ENCODE results near the gene SULT1C2.

The SULT1C2 gene

GRCh38 chr2:108260773-108261172 is 27.9 kb upstream of the SULT1C2 start:
- Histone ChIP-seq H3K4me3 (ENCODE audit: low read length, poor library complexity, severe bottlenecking) (no peak overlapping the region), H3K36me3 (ENCODE audit: insufficient read depth, low read length) (no peaks in the 10 kb centered on the region), H3K9me2 (replicated peaks; ENCODE audit: low read depth, low read length) (no peaks in the 10 kb centered on the region), H3K4me1 (ENCODE audit: insufficient read depth, low read length, poor library complexity, severe bottlenecking) (no peaks in the 10 kb centered on the region), H3K4me2 (ENCODE audit: low read depth, low read length, poor library complexity, severe bottlenecking) (no peak overlapping the region), H3K9ac (ENCODE audit: low read depth, low read length, poor library complexity, severe bottlenecking) (no peak overlapping the region), H4K20me1 (ENCODE audit: insufficient read depth, low read length, poor library complexity, severe bottlenecking) (no peaks in the 10 kb centered on the region), H3K27me3 (ENCODE audit: insufficient read depth, low read length, poor library complexity, severe bottlenecking) (no peaks in the 10 kb centered on the region), H3K79me2 (ENCODE audit: insufficient read depth, low read length) (no peaks in the 10 kb centered on the region), H3K9me3 (ENCODE audit: insufficient read depth, low read depth, low read length) (no peaks in the 10 kb centered on the region), H3F3A (ENCODE audit: low read depth) (no peaks in the 10 kb centered on the region), H2AFZ (ENCODE audit: low read length) (no peak overlapping the region)
- TF ChIP-seq EZH2phosphoT487 (IDR thresholded peaks at IDR 0.05; ENCODE audit: borderline replicate concordance) = no peak
- TF ChIP-seq CTCF (conservative IDR thresholded peaks at IDR 0.05; ENCODE audit: low read length) = no peak

- Histone ChIP-seq H4K20me1 (ENCODE audit: insufficient read depth, low read length, poor library complexity, severe bottlenecking) (no peaks in the 10 kb centered on the region), H3K9ac (ENCODE audit: low read depth, low read length, poor library complexity, severe bottlenecking) (no peak overlapping the region), H3K79me2 (ENCODE audit: insufficient read depth, low read length) (no peaks in the 10 kb centered on the region), H3K36me3 (ENCODE audit: insufficient read depth, low read length) (no peaks in the 10 kb centered on the region), H3K9me3 (ENCODE audit: insufficient read depth, low read depth, low read length) (no peaks in the 10 kb centered on the region), H3K4me3 (ENCODE audit: low read length, poor library complexity, severe bottlenecking) (no peak overlapping the region), H3F3A (ENCODE audit: low read depth) (no peaks in the 10 kb centered on the region), H3K4me1 (ENCODE audit: insufficient read depth, low read length, poor library complexity, severe bottlenecking) (no peaks in the 10 kb centered on the region), H2AFZ (ENCODE audit: low read length) (no peak overlapping the region), H3K9me2 (replicated peaks; ENCODE audit: low read depth, low read length) (no peaks in the 10 kb centered on the region), H3K27me3 (ENCODE audit: insufficient read depth, low read length, poor library complexity, severe bottlenecking) (no peaks in the 10 kb centered on the region), H3K4me2 (ENCODE audit: low read depth, low read length, poor library complexity, severe bottlenecking) (no peak overlapping the region)
- TF ChIP-seq EZH2phosphoT487 (IDR thresholded peaks at IDR 0.05; ENCODE audit: borderline replicate concordance) (no peak), CTCF (conservative IDR thresholded peaks at IDR 0.05; ENCODE audit: low read length) (no peak)
These were observed 26.7 kb upstream of the SULT1C2 start for GRCh38 chr2:108262036-108262435.

DNA sequence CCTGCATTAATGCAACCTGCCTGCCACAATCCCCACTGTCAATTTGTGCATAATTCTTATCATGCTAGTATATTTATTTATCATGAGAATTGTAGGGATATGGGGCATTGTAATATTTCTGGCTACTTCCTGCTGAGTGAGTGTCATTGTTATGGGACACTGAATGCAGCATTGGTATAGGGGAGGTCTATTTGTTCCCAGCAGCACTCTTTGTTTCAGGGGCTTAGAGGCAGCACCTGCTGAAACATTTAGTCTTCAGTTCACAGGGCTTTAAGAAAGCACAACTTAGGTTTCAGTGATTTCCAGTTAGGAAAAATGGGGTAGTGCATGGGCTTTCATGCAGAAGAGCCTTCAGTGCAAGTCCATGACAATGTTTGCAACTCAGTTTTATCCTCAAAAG is 25.3 kb upstream of the SULT1C2 start:
- no peaks in the 10 kb centered on the region for H3K27me3 ChIP-seq (ENCODE audit: insufficient read depth, low read length, poor library complexity, severe bottlenecking)
- no peaks in the 10 kb centered on the region for H3K79me2 ChIP-seq (ENCODE audit: insufficient read depth, low read length)
- no peak overlapping the region for H3K4me3 ChIP-seq (ENCODE audit: low read length, poor library complexity, severe bottlenecking)
- no peaks in the 10 kb centered on the region for H3K9me3 ChIP-seq (ENCODE audit: insufficient read depth, low read depth, low read length)
- H3K36me3 ChIP-seq (ENCODE audit: insufficient read depth, low read length) = no peaks in the 10 kb centered on the region
- H3K4me1 ChIP-seq (ENCODE audit: insufficient read depth, low read length, poor library complexity, severe bottlenecking) = no peaks in the 10 kb centered on the region
- no peaks in the 10 kb centered on the region for H3K9me2 ChIP-seq (replicated peaks; ENCODE audit: low read depth, low read length)
- H3K9ac ChIP-seq (ENCODE audit: low read depth, low read length, poor library complexity, severe bottlenecking) = no peak overlapping the region
- no peak overlapping the region for H3K4me2 ChIP-seq (ENCODE audit: low read depth, low read length, poor library complexity, severe bottlenecking)
- no peaks in the 10 kb centered on the region for H4K20me1 ChIP-seq (ENCODE audit: insufficient read depth, low read length, poor library complexity, severe bottlenecking)
- no peak for TF ChIP-seq CTCF (conservative IDR thresholded peaks at IDR 0.05; ENCODE audit: low read length)
- TF ChIP-seq EZH2phosphoT487 (IDR thresholded peaks at IDR 0.05; ENCODE audit: borderline replicate concordance) = no peak
- no peaks in the 10 kb centered on the region for H3F3A ChIP-seq (ENCODE audit: low read depth)
- H2AFZ ChIP-seq (ENCODE audit: low read length) = no peak overlapping the region

All from Loucy (cell line).